RPMI8226 (cell line): ENCODE results near the gene GLRX3.

Experiments used
- DNase-seq: peaks from one replicate; pipeline ENCODE4 v3.0.0-alpha.2; 2015

GLRX3 gene

DNA sequence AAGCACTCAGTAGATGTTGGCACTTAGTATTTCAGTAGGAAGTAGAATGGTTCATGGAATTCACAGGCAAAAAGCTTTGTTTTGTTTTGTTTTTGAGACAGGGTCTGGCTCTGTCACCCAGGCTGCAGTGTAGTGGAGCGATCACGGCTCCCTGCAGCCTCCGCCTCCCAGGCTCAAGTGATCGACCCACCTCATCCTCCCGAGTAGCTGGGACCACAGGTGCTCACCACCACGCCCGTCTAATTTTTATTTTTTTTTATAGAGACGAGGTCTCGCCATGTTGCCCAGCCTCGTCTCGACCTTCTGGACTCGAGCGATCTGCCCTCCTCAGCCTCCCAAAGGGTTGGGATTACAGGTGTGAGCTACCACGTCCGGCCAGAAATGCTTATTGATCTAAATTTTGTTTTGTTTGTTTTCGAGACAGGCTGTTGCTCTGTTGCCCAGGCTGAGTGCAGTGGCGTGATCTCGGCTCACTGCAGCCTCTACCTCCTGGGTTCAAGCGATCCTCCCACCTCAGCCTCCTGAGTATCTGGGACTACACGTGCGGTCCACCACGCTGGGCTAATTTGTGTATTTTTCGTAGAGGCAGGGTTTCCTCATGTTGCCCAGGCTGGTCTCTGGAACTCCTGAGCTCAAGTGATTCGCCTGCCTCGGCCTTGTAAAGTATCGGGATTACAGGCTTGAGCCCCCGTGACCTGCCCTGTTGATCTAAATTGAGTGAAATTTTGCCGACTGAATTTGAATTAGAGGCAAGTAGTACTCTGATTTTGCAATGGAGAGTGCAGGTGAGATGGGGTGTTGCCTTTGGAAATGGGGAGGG, 1.7 kb downstream of the GLRX3 start:
- no peak for DNase-seq

GRCh38 chr10:130138479-130138866, 2.3 kb downstream of the GLRX3 start:
- no peak for DNase-seq

GRCh38 chr10:130140425-130140824, 4.2 kb downstream of the GLRX3 start:
- DNase-seq, result no peak

- DNase-seq, result no peak
Measured at GRCh38 chr10:130141038-130141437, 4.8 kb downstream of the GLRX3 start.

DNA sequence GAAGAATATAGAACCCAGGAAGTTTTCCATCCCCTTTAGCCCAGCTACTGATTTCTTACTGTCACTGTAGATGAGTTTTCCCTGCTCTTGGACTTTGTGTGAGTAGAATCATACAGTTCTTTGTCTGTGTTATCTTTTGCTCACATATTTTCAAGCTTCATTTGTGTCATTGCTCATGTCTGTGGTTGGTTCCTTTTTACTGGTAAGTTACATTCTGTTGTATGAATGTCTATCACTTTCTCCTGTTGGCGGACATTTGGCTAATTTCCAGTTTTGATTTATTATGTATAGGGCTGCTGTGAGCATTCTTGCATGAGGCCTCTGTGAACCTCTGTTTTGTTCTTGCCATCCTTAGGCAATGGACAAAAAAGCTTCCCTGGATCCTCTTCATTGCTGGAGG, 5.3 kb downstream of the GLRX3 start:
- no peak for DNase-seq

GRCh38 chr10:130141878-130142277, 5.7 kb downstream of the GLRX3 start:
- DNase-seq, result no peak

DNA sequence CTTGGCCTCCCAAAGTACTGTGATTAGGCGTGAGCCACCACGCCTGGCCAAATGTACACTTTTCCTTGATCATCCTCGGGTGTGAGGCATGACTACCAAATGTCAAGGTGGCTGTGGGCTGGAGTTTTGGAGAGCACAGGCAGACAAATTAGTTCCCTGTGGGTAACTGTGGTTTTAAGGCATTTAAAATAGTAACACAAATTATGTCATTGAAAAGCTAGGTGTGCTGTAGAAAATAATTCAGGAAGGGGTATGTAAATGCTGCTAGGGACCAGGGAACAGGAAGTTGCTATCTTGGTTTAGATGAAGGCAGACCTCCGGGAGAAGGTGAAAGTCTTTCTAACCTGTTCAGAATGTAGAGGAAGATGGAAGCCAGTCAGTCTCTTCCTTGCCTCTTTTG, 9.9 kb downstream of the GLRX3 start:
- no peak for DNase-seq

GRCh38 chr10:130159192-130159794, 23.1 kb downstream of the GLRX3 start:
- no peak for DNase-seq

- no peak for DNase-seq
Measured at GRCh38 chr10:130160775-130161174, 24.6 kb downstream of the GLRX3 start.

DNA sequence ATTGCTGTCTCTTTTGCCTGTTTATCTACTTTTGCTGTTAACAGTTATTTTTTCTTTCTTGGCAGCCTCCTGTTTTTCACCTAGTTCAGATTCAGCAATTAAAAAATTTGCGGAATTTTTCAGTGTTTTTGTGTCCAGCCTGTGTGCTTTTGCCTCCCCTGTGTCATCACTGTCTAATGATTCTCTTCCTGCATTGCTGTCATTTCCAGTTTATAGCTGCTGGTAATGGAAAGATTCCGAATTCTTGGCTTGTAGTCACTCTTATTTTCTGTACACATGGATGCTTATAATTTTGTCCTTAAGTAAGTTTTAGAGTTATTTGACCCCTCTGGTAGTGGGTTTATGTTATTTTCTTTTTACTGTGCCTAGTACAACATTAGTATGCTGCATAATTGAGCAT, 25.1 kb downstream of the GLRX3 start:
- no peak for DNase-seq

DNA sequence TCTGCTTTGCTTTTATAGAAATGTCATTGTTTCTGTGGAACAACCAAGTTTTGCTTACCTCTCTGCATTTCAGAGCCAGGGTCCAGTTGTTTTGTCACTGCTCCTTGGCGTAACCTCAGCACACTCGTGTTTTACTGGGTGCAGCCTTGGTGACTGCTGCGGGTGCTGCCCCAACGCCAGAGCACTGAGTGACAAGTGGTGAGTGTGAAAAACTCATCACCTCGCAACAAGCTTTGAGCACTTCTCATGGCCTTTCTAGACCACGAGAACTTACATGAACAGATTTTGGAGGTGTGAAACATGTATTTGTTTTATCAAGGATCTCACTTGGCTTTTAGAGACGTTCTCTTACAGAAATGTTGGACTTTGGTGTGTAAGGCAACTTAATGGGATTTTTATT, 31.0 kb downstream of the GLRX3 start:
- no peak for DNase-seq

- DNase-seq, result no peak
Measured at GRCh38 chr10:130167707-130168106, 31.5 kb downstream of the GLRX3 start.

GRCh38 chr10:130169136-130169859, 33.1 kb downstream of the GLRX3 start:
- no peak for DNase-seq

DNA sequence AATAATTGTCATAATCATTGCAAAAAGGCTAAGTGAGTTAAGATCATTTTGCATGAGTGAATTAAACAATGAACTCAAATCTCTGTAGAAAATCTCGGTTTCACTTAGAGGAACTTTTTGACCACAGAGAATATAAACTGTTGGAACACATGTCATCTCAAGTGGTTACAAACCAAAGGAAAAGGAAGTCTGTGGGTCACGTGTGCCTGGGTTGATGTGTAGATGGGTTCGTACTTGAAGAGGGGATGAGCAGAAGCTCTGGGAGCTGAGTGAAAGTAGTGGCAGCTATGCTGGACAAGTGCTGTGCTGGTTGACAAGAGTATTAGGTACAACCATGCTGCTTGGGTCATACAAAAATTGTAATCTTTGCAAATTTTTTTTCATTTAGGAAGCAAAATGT, 35.0 kb downstream of the GLRX3 start:
- DNase-seq, result no peak

DNA sequence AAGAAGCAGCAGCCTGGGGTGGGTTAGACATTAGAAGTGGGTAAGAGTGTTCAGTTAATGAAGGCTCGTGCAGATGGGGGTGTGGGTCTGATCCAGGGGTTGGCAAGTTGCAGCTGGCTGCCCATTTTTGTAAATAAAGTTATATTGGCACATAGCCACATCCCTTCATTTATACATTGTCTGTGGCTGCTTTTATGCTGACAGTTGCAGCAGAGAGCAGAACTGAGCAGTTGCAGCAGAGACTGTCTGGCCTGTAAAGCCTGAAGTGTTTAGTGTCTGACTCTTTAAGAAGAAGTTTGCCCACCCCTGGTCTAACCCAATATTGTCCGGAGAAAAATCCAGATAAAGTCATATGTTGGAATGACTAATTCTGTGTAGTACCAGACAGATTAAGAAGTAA, 38.1 kb downstream of the GLRX3 start:
- DNase-seq, result no peak

DNA sequence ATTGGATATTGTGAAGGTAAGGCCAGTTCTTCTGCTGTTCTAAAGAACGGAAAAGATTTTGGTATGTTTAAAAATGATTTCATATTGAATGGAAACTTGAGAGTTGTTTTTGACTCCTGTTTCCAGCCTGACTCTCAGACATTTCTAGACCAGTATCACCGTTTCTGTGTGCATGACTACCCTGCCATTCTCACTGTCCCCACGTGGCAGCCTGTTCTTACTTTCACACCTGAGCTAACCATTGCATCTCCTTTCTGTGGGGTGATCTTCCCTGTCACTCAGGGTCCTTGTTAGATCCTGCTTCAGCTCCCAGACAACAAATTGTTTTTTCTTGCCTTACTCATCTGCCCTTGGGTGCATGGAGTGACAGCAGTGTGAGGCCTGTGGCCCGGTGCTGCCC, 38.9 kb downstream of the GLRX3 start:
- DNase-seq, result no peak

DNA sequence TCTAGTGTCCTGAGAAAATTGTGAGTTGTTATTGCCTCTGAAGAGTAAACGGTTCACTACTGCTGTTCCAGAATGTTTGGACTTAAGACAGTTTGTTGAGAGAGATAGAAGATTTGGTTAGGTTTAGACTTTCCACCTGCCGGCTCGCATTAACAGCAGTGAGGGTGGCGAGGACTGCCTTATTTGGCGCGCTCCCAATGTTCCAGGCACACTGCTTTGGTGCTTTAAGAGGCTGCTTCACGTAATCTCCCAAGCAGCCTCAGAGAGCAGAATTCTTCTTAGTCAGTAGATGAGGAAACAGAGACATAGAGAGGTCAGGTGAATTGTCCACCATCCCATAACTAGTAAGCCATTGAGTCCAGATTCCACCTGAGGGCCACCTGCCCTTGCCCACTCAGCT, 41.1 kb downstream of the GLRX3 start:
- DNase-seq, result no peak

GRCh38 chr10:130179640-130180039, 43.4 kb downstream of the GLRX3 start:
- peak; percentile 2 for DNase-seq

GRCh38 chr10:130180416-130180815, 44.2 kb downstream of the GLRX3 start:
- no peak for DNase-seq

- DNase-seq, result no peak
Measured at GRCh38 chr10:130181858-130182257, 45.7 kb downstream of the GLRX3 start.

DNA sequence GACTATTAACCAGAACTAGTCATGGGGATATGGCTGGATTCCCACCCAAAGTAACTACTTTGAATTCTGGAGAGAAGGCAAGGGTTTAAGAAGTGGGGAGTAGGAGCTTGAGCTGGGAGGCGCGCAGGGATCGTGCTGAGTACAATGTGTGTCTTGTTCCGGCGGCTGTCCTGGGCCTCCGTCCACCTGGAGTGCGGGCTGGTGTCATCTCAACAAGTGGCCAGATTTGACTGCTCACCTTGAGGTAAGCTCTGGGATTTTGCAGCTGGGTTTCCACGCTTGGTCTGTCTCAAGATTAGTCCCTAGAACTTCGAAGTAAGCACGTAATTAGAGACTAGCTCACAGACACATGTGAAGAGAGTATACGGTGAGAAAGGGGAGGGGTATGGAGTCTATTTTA, 49.4 kb downstream of the GLRX3 start:
- no peak for DNase-seq

- no peak for DNase-seq
Measured at GRCh38 chr10:130188195-130189175, 52.3 kb downstream of the GLRX3 start.

DNA sequence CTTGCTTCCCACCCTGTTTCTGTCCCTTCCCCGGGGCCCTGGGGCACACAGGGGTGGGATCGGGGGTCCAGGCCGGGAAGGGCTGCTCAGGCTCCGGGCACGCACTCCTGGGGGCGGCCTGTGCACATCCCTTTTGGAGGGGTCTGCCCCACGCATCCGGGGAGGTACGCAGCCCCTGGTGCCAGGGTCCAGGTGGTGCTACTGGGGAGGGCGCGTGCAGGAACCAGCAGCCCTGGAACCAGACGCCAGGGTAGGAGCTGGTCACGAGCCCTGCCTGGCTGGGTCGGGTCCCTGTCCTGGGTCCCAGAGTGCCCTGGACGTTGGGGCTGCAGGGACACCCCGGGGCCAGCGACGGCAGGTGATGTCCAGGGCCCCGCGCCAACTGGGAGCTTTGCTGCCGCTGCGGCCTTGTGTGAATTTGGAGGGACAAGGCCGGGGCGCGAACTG, 53.4 kb downstream of the GLRX3 start:
- DNase-seq, result no peak
